Progenitor cell of endocrine pancreas (in vitro differentiated cells): ENCODE data around the gene FBXW8. TPM values are rescaled to one million over a fixed set of nuclear protein-coding genes. Genes with fewer than 3 reads are reported as not detected.

Experiments used
- DNase-seq: peaks from one replicate; pipeline ENCODE4 v3.0.0; 2021; ENCODE audit warnings: low spot score; ENCODE audit not compliant: unreplicated experiment
- H3K27ac Mint-ChIP-seq: 2 replicates; pipeline ENCODE4 v1.8.0; 2021; ENCODE audit warnings: mild to moderate bottlenecking, moderate library complexity, mixed read lengths
- H3K27me3 Mint-ChIP-seq: 2 replicates; pipeline ENCODE4 v1.8.0; 2021; ENCODE audit warnings: mixed read lengths
- H3K36me3 Mint-ChIP-seq: 2 replicates; pipeline ENCODE4 v1.8.0; 2022; ENCODE audit warnings: mixed read lengths; ENCODE audit not compliant: insufficient read depth
- H3K4me1 Mint-ChIP-seq: 2 replicates; pipeline ENCODE4 v1.8.0; 2021; ENCODE audit warnings: low read depth, mixed read lengths
- H3K4me3 Mint-ChIP-seq: 2 replicates; pipeline ENCODE4 v1.8.0; 2021; ENCODE audit warnings: low read depth, mild to moderate bottlenecking, moderate library complexity, mixed read lengths
- H3K9me3 Mint-ChIP-seq: 2 replicates; pipeline ENCODE4 v1.8.0; 2021; ENCODE audit warnings: low read depth, mixed read lengths
- total RNA-seq: library from RNA; stranded (reverse); gene quantifications from 2 replicates; pipeline ENCODE4 v1.2.1, GENCODE V29; 2021
- TF ChIP-seq, protein P1 (sequence below): fragments of 200-600 bp; sonication (generic); IDR thresholded peaks from one replicate; pipeline ENCODE4 v1.5.0; 2021; ENCODE audit warnings: antibody characterized with exemption, mild to moderate bottlenecking; ENCODE audit not compliant: unreplicated experiment

FBXW8 gene
- total RNA-seq, 1 donor from 2014 or later, result 32.6 TPM

DNA sequence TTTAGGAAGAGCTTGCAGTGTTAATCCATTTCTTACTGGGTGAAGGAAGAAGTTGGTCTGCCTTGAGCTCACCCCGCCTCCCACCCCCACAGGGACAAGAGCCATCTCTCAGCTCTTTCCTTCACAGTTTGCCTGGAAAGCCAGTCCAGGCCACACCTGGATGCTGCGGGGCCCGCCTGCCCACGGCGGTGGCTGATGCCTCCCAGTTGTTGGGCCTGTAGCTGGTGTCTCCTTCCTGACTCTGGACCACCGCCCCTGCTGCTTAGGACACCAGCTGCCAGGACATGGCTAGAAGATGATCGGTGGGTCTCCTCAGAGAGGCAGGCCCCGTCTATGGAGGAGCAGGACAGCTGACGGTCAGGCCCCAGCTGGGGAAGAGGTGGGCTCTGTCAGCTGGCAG lies 95.6 kb downstream of the FBXW8 start:
- H3K9me3 Mint-ChIP-seq, result no peaks in the 10 kb centered on the region
- H3K27ac Mint-ChIP-seq, result no peak overlapping the region
- no peaks in the 10 kb centered on the region for H3K4me1 Mint-ChIP-seq
- H3K4me3 Mint-ChIP-seq, result no peak overlapping the region
- H3K36me3 Mint-ChIP-seq, result peaks cover 12% of the 10 kb centered on the region
- DNase-seq, result no peak
- H3K27me3 Mint-ChIP-seq, result no peaks in the 10 kb centered on the region
- TF ChIP-seq, protein P1, sequence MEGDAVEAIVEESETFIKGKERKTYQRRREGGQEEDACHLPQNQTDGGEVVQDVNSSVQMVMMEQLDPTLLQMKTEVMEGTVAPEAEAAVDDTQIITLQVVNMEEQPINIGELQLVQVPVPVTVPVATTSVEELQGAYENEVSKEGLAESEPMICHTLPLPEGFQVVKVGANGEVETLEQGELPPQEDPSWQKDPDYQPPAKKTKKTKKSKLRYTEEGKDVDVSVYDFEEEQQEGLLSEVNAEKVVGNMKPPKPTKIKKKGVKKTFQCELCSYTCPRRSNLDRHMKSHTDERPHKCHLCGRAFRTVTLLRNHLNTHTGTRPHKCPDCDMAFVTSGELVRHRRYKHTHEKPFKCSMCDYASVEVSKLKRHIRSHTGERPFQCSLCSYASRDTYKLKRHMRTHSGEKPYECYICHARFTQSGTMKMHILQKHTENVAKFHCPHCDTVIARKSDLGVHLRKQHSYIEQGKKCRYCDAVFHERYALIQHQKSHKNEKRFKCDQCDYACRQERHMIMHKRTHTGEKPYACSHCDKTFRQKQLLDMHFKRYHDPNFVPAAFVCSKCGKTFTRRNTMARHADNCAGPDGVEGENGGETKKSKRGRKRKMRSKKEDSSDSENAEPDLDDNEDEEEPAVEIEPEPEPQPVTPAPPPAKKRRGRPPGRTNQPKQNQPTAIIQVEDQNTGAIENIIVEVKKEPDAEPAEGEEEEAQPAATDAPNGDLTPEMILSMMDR, result no peak

DNA sequence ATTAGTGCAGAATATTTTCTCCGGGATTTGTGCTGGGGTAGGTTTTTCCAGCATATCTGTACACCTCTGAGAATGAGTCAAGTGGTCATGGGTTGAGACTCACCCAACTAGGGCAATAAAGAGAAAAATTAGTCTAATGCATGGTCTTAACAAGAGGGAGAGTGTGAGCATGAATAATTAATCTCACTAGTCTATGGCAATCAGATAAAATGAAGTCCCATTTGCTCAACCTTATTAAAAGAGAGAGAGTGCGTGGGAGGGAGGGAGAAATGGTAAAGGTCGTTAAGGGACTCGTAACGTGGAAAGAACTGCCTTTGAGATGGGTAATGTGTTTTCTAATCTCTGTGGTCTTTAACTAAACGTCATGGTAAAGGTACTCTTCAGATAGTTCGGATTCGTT lies 96.8 kb downstream of the FBXW8 start:
- no peaks in the 10 kb centered on the region for H3K27me3 Mint-ChIP-seq
- H3K4me3 Mint-ChIP-seq, result no peak overlapping the region
- no peaks in the 10 kb centered on the region for H3K4me1 Mint-ChIP-seq
- DNase-seq, result no peak
- H3K9me3 Mint-ChIP-seq, result no peaks in the 10 kb centered on the region
- peaks cover 16% of the 10 kb centered on the region for H3K36me3 Mint-ChIP-seq
- no peak overlapping the region for H3K27ac Mint-ChIP-seq
- TF ChIP-seq, protein P1, result no peak

GRCh38 chr12:117009759-117010158 lies 99.0 kb downstream of the FBXW8 start:
- H3K4me3 Mint-ChIP-seq, result no peak overlapping the region
- no peak for DNase-seq

GRCh38 chr12:117010693-117011451 lies 100.1 kb downstream of the FBXW8 start:
- H3K4me1 Mint-ChIP-seq, result no peaks in the 10 kb centered on the region
- H3K4me3 Mint-ChIP-seq, result no peak overlapping the region
- peaks cover 8% of the 10 kb centered on the region for H3K9me3 Mint-ChIP-seq
- peaks cover 43% of the 10 kb centered on the region for H3K36me3 Mint-ChIP-seq
- DNase-seq, result no peak
- no peak overlapping the region for H3K27ac Mint-ChIP-seq
- TF ChIP-seq, protein P1, result no peak
- H3K27me3 Mint-ChIP-seq, result no peaks in the 10 kb centered on the region

More at GRCh38 chr12:117009759-117010158, 99.0 kb downstream of the FBXW8 start:
- Mint-ChIP-seq H3K9me3 (peaks cover 4% of the 10 kb centered on the region), H3K36me3 (peaks cover 34% of the 10 kb centered on the region), H3K27ac (peak overlapping the region; percentile 4), H3K4me1 (no peaks in the 10 kb centered on the region), H3K27me3 (no peaks in the 10 kb centered on the region)
- TF ChIP-seq, protein P1, result no peak

DNA sequence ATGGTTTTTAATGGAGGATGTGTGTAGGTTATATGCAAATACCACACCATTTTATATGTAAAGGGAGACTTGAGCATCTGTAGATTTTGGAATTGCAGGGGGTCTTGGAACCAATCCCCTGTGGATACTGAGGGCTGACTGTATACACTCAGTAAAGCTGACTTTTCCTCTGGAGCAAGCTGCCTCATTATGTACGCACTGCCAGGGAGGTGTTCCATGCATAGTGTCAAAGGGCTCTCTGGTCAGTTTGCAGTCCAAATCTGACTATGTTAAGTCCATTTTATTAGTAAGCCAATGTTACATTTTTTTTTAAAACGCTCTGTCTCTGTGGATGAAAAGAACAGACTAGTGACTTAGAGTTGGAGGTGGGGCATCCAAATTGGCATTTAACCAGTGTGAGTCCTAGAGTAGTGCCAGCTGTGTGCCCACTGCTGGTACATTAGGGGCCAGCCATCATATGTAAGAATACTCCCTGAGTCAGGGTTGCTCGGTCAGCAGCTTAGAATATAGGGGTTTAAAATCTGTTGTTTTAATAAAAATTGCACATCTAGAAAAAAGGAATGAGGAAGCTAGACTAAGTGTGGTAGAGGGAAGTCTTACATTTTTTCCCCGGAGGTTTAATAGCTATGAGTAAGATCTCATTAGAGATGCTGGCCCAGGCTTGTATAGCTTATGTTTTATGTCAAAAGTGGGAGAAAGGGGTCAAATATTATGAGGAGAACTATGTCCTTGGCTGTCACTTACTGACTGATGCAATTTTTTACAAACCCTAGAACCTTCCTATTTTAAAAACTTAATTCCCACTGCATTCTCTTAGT lies 101.4 kb downstream of the FBXW8 start:
- TF ChIP-seq, protein P1, result no peak
- Mint-ChIP-seq H3K27me3 (no peaks in the 10 kb centered on the region), H3K27ac (no peak overlapping the region), H3K4me3 (no peak overlapping the region), H3K9me3 (peaks cover 8% of the 10 kb centered on the region), H3K4me1 (no peaks in the 10 kb centered on the region), H3K36me3 (peaks cover 46% of the 10 kb centered on the region)
- no peak for DNase-seq
